Tibial nerve (tissue), 3 donors: Measurements from ENCODE around the gene PHF2.

Experiments used
- POLR2A ChIP-seq, 2 donors: fragments of 450-650 bp; IDR thresholded peaks; one replicate each; pipeline ENCODE4 v1.6.1; 2017; ENCODE audit warnings: antibody characterized with exemption in 2 of 2, mild to moderate bottlenecking in 2 of 2, moderate library complexity in 2 of 2
- TF ChIP-seq, protein P1 (sequence below), 5 experiments: fragments of 200-600 bp in 3 of 5; fragments of 450-650 bp in 2 of 5; sonication (generic) in 3 of 5; IDR thresholded peaks; one replicate each; pipeline ENCODE4 v1.5.1; 2016 to 2019; ENCODE audit warnings: antibody characterized with exemption in 5 of 5, mild to moderate bottlenecking in 3 of 5, moderate library complexity in 2 of 5

DNA sequence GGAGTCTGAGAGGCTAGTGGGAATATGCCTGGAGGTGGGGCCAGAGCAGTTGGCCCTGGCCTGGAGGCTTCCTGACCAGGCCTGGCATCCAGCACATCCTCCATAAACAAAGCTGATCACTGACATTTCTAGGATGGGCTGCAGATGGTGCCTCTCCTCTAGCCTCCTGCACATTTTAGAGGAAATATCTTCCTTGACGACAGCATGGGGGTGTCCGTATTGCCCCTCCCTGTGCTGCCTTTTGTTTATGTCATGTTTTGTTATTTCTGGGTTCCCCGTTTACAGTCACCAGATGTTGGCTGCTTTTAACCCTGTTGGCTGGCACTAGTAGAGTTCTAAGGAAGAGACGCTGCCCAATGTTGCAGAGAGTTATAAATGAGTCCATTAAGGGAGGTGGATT is 148.5 kb downstream of the PHF2 start:
- TF ChIP-seq, protein P1, sequence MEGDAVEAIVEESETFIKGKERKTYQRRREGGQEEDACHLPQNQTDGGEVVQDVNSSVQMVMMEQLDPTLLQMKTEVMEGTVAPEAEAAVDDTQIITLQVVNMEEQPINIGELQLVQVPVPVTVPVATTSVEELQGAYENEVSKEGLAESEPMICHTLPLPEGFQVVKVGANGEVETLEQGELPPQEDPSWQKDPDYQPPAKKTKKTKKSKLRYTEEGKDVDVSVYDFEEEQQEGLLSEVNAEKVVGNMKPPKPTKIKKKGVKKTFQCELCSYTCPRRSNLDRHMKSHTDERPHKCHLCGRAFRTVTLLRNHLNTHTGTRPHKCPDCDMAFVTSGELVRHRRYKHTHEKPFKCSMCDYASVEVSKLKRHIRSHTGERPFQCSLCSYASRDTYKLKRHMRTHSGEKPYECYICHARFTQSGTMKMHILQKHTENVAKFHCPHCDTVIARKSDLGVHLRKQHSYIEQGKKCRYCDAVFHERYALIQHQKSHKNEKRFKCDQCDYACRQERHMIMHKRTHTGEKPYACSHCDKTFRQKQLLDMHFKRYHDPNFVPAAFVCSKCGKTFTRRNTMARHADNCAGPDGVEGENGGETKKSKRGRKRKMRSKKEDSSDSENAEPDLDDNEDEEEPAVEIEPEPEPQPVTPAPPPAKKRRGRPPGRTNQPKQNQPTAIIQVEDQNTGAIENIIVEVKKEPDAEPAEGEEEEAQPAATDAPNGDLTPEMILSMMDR (IDR thresholded peaks at IDR 0.05) = no peak
- TF ChIP-seq POLR2A (IDR thresholded peaks at IDR 0.05) = no peak
